ENCODE data around the gene EPB41L1.
A peak's percentile ranks its signal among the peaks of the same experiment; 100 is the strongest.

EPB41L1 gene

DNA sequence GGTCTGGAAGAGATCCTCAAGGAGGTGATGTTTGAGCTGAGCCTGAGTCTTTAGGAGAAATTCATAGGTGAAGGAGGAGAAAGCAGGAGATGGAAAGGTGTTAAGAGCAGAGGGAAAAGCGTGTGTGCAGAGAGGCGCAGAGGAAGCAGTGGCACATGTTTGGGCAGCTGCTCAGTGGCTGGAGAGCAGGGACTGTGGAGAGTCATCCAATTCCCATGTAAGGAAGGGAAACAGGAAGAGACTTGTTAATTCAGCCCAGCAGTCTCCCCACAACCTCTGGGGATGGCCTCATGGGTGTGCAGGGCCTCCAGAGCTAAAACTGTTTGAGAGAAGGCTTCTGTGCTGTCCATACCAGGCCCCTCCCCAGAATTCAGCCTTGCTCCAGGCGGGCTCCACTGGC lies 98.0 kb downstream of the EPB41L1 start:
- Histone ChIP-seq H3K9me3 (ENCODE audit: severe bottlenecking) (no peaks in the 10 kb centered on the region), H3K36me3 (ENCODE audit: low read depth) (peaks cover 92% of the 10 kb centered on the region), H3K27ac (ENCODE audit: poor library complexity, severe bottlenecking) (no peak overlapping the region), H3K27me3 (ENCODE audit: insufficient read depth, poor library complexity, severe bottlenecking) (no peaks in the 10 kb centered on the region), H3K4me3 (ENCODE audit: severe bottlenecking) (no peak overlapping the region), H3K4me1 (ENCODE audit: insufficient read depth, poor library complexity, severe bottlenecking) (peaks cover 21% of the 10 kb centered on the region)
- DNase-seq (ENCODE audit: low spot score) = peak; percentile 67
- ATAC-seq (ENCODE audit: low read depth) = peak; percentile 29; the same call in 1 of the 3 replicates
- TF ChIP-seq, protein P1, sequence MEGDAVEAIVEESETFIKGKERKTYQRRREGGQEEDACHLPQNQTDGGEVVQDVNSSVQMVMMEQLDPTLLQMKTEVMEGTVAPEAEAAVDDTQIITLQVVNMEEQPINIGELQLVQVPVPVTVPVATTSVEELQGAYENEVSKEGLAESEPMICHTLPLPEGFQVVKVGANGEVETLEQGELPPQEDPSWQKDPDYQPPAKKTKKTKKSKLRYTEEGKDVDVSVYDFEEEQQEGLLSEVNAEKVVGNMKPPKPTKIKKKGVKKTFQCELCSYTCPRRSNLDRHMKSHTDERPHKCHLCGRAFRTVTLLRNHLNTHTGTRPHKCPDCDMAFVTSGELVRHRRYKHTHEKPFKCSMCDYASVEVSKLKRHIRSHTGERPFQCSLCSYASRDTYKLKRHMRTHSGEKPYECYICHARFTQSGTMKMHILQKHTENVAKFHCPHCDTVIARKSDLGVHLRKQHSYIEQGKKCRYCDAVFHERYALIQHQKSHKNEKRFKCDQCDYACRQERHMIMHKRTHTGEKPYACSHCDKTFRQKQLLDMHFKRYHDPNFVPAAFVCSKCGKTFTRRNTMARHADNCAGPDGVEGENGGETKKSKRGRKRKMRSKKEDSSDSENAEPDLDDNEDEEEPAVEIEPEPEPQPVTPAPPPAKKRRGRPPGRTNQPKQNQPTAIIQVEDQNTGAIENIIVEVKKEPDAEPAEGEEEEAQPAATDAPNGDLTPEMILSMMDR (IDR thresholded peaks at IDR 0.05; ENCODE audit: poor library complexity, severe bottlenecking) = no peak

DNA sequence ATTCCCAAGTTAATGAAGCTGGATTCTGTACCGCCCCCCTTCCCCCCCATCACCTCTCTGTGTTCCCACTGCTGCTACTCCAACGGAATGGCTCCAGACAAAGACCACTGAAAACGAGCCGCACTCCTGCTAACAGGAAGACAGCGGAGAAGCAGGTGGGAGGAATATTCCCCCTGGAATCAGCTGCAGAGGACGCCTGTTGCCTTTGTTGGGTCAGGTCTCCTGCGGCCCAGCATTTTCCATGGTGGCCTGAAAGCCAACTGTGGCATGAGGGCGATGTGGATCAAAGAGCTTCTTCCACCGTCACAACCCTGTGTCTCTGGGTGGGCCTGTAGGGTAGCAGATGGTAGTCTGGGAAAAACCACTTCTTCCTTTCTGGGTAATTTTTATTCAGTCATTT lies 98.5 kb downstream of the EPB41L1 start:
- peaks cover 21% of the 10 kb centered on the region for H3K4me1 ChIP-seq (ENCODE audit: insufficient read depth, poor library complexity, severe bottlenecking)
- H3K36me3 ChIP-seq (ENCODE audit: low read depth) = peaks cover 87% of the 10 kb centered on the region
- peak; percentile 53 for DNase-seq (ENCODE audit: low spot score)
- H3K27ac ChIP-seq (ENCODE audit: poor library complexity, severe bottlenecking) = no peak overlapping the region
- no peak for ATAC-seq (ENCODE audit: low read depth)
- no peaks in the 10 kb centered on the region for H3K9me3 ChIP-seq (ENCODE audit: severe bottlenecking)
- no peaks in the 10 kb centered on the region for H3K27me3 ChIP-seq (ENCODE audit: insufficient read depth, poor library complexity, severe bottlenecking)
- TF ChIP-seq, protein P1 (IDR thresholded peaks at IDR 0.05; ENCODE audit: poor library complexity, severe bottlenecking) = no peak
- no peak overlapping the region for H3K4me3 ChIP-seq (ENCODE audit: severe bottlenecking)

- no peak for ATAC-seq (ENCODE audit: low read depth)
- Histone ChIP-seq H3K27me3 (ENCODE audit: insufficient read depth, poor library complexity, severe bottlenecking) (no peaks in the 10 kb centered on the region), H3K36me3 (ENCODE audit: low read depth) (peaks cover 76% of the 10 kb centered on the region), H3K4me1 (ENCODE audit: insufficient read depth, poor library complexity, severe bottlenecking) (peaks cover 21% of the 10 kb centered on the region), H3K4me3 (ENCODE audit: severe bottlenecking) (no peak overlapping the region), H3K9me3 (ENCODE audit: severe bottlenecking) (no peaks in the 10 kb centered on the region), H3K27ac (ENCODE audit: poor library complexity, severe bottlenecking) (no peak overlapping the region)
- no peak for DNase-seq (ENCODE audit: low spot score)
- TF ChIP-seq, protein P1 (IDR thresholded peaks at IDR 0.05; ENCODE audit: poor library complexity, severe bottlenecking) = no peak
These were observed 99.5 kb downstream of the EPB41L1 start for GRCh38 chr20:36254076-36254475.

GRCh38 chr20:36255445-36255844 lies 100.9 kb downstream of the EPB41L1 start:
- Histone ChIP-seq H3K9me3 (ENCODE audit: severe bottlenecking) (no peaks in the 10 kb centered on the region), H3K36me3 (ENCODE audit: low read depth) (peaks cover 63% of the 10 kb centered on the region), H3K4me3 (ENCODE audit: severe bottlenecking) (no peak overlapping the region), H3K27me3 (ENCODE audit: insufficient read depth, poor library complexity, severe bottlenecking) (no peaks in the 10 kb centered on the region), H3K4me1 (ENCODE audit: insufficient read depth, poor library complexity, severe bottlenecking) (peaks cover 16% of the 10 kb centered on the region), H3K27ac (ENCODE audit: poor library complexity, severe bottlenecking) (no peak overlapping the region)
- DNase-seq (ENCODE audit: low spot score) = peak; percentile 75
- TF ChIP-seq, protein P1 (IDR thresholded peaks at IDR 0.05; ENCODE audit: poor library complexity, severe bottlenecking) = no peak
- no peak for ATAC-seq (ENCODE audit: low read depth)

- H3K9me3 ChIP-seq (ENCODE audit: severe bottlenecking) = no peaks in the 10 kb centered on the region
- no peak overlapping the region for H3K4me3 ChIP-seq (ENCODE audit: severe bottlenecking)
- H3K27me3 ChIP-seq (ENCODE audit: insufficient read depth, poor library complexity, severe bottlenecking) = no peaks in the 10 kb centered on the region
- H3K4me1 ChIP-seq (ENCODE audit: insufficient read depth, poor library complexity, severe bottlenecking) = no peaks in the 10 kb centered on the region
- H3K36me3 ChIP-seq (ENCODE audit: low read depth) = peaks cover 30% of the 10 kb centered on the region
- TF ChIP-seq, protein P1 (IDR thresholded peaks at IDR 0.05; ENCODE audit: poor library complexity, severe bottlenecking) = no peak
- DNase-seq (ENCODE audit: low spot score) = peak; percentile 66
- H3K27ac ChIP-seq (ENCODE audit: poor library complexity, severe bottlenecking) = no peak overlapping the region
- ATAC-seq (ENCODE audit: low read depth) = peak; percentile 14; the same call in 2 of the 3 replicates
These were observed 104.9 kb downstream of the EPB41L1 start for GRCh38 chr20:36259177-36260061.
